Spinal cord (tissue), 10 donors: Measurements from ENCODE around the gene CSNK1G2. TPM values are rescaled to one million over a fixed set of nuclear protein-coding genes. Genes with fewer than 3 reads are reported as not detected.

Experiments used
- DNase-seq, 6 donors: peaks; one replicate each; pipeline versions ENCODE4 v3.0.0 to v3.0.0-alpha.2; 2013 to 2015; ENCODE audit warnings: low spot score in 6 of 6, low read depth in 4 of 6
- H3K27ac ChIP-seq: one replicate; pipeline ENCODE4 v1.5.1; 2013; ENCODE audit warnings: low read depth, low read length, control low read depth
- H3K27me3 ChIP-seq: one replicate; pipeline ENCODE4 v1.6.1; 2013; ENCODE audit warnings: low read length; ENCODE audit not compliant: control insufficient read depth, insufficient read depth
- H3K36me3 ChIP-seq: one replicate; pipeline ENCODE4 v1.6.1; 2013; ENCODE audit warnings: low read length; ENCODE audit not compliant: control insufficient read depth, insufficient read depth
- H3K4me1 ChIP-seq: one replicate; pipeline ENCODE4 v1.6.1; 2013; ENCODE audit warnings: low read length; ENCODE audit not compliant: control insufficient read depth, insufficient read depth
- H3K4me3 ChIP-seq: one replicate; pipeline ENCODE4 v1.5.1; 2013; ENCODE audit warnings: low read depth, low read length, control low read depth
- H3K9me3 ChIP-seq: one replicate; pipeline ENCODE4 v1.6.1; 2013; ENCODE audit warnings: low read length; ENCODE audit not compliant: control insufficient read depth, insufficient read depth
- WGBS: methylation state at CpG from one replicate; pipeline ENCODE4 v1.1.5; 2013; ENCODE audit warnings: missing lambda C conversion rate; ENCODE audit not compliant: insufficient coverage; 5-methylcytosine and 5-hydroxymethylcytosine counted together
- polyA plus RNA-seq, 2 donors: library from polyadenylated mRNA; unstranded; fragments of 120-200 nt; gene quantifications; one replicate each; pipeline ENCODE4 v1.2.1, GENCODE V29; 2013; ENCODE audit not compliant: insufficient read length in 2 of 2
- total RNA-seq, 2 donors: library from RNA; depleted of rRNA in 1 of 2; stranded (reverse); fragments of 120-200 nt in 1 of 2; fragments of >200 nt in 1 of 2; gene quantifications; one replicate each; pipeline versions ENCODE4 v1.2.3 to v1.2.4, GENCODE V29; 2013 to 2014
- donor health status: healthy.

Gene CSNK1G2
- total and polyA plus RNA-seq, 4 donors = 27.8 to 65.6 (median 53.9) TPM

DNA sequence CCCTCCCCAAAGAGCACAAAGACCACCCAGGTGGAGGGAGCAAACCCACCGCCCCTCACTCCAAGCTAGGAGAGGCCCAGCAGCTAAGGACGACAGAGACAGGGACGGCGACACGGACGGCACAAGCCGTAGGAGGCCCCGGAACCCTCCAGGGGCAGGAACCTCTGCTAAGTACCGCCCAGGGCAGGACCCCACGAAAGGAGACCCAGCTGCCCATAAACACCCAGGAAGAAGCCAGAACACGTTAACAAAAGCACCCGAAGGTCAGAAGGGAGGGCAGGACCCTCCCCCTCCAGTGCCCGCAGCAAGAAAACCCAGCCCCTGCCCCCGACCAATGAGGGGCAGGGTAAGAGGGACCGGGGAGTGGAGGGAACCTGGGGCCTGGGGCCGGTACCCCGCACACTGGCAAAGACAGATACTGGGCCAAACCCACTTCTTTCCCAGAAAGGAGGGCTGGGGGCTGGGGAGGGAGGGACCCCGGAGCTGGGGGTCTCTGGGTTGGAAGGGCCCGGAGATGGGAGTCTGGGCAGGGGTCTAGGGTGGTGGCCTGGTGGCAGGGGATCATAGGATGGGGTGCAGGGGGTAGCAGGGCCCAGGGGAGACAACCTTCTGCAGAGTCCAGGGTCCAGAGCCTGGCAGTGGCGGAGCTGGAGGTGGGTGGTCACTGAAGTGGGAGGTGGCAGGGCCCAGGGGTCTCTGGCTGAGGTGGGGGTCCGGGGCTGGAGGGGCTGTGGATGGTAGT is 72.1 kb downstream of the CSNK1G2 start:
- Histone ChIP-seq H3K36me3 (peaks cover 46% of the 10 kb centered on the region), H3K4me1 (peaks cover 33% of the 10 kb centered on the region), H3K27me3 (no peaks in the 10 kb centered on the region), H3K4me3 (no peak overlapping the region), H3K9me3 (no peaks in the 10 kb centered on the region), H3K27ac (no peak overlapping the region)
- DNase-seq = no peak
- 65% methylated on average over 14 of the region's 21 CpGs for WGBS

DNA sequence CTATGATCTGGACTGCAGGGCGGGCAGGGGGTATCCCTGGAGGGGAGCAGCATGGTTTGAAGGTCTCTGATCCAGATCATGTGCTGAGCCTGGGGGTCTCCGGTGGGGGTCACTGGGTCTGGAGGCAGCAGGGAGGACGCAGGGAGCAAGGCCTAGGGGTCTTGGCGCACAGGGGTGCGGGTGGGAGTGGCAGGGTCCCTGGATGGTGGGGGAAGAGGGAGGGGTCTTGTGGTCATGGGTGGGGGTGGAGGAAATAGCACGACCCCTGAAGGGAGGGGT is 72.7 kb downstream of the CSNK1G2 start:
- Histone ChIP-seq H3K27ac (no peak overlapping the region), H3K36me3 (peaks cover 46% of the 10 kb centered on the region), H3K4me3 (no peak overlapping the region), H3K27me3 (no peaks in the 10 kb centered on the region), H3K4me1 (peaks cover 33% of the 10 kb centered on the region), H3K9me3 (no peaks in the 10 kb centered on the region)
- no peak for DNase-seq
- 80% methylated on average over 6 of the region's 6 CpGs for WGBS

DNA sequence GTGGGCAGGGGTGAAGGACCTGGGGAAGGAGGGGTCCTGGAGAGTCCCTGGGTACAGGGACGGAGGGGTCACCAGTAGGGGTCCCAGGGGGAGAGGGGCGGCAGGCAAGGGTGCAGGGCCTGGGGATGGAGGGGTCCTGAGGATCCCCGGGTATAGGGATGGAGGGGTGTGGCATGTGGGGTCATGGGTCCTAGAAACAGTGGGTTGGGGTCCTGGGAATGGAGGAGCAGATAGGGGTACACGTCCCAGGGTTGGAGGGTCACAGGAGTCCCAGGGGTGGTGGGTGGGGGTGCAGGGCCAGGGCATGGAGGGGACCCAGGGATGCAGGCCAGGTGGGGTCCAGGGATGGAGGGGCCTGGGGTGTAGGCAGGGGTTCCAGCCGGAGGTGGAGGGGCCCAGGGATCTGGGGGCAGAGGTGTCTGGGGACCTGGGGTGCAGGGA is 73.2 kb downstream of the CSNK1G2 start:
- Histone ChIP-seq H3K27ac (no peak overlapping the region), H3K36me3 (peaks cover 46% of the 10 kb centered on the region), H3K9me3 (no peaks in the 10 kb centered on the region), H3K4me3 (peak overlapping the region; percentile 53), H3K27me3 (no peaks in the 10 kb centered on the region), H3K4me1 (peaks cover 33% of the 10 kb centered on the region)
- no peak for DNase-seq
- 74% methylated on average over 4 of the region's 5 CpGs for WGBS

DNA sequence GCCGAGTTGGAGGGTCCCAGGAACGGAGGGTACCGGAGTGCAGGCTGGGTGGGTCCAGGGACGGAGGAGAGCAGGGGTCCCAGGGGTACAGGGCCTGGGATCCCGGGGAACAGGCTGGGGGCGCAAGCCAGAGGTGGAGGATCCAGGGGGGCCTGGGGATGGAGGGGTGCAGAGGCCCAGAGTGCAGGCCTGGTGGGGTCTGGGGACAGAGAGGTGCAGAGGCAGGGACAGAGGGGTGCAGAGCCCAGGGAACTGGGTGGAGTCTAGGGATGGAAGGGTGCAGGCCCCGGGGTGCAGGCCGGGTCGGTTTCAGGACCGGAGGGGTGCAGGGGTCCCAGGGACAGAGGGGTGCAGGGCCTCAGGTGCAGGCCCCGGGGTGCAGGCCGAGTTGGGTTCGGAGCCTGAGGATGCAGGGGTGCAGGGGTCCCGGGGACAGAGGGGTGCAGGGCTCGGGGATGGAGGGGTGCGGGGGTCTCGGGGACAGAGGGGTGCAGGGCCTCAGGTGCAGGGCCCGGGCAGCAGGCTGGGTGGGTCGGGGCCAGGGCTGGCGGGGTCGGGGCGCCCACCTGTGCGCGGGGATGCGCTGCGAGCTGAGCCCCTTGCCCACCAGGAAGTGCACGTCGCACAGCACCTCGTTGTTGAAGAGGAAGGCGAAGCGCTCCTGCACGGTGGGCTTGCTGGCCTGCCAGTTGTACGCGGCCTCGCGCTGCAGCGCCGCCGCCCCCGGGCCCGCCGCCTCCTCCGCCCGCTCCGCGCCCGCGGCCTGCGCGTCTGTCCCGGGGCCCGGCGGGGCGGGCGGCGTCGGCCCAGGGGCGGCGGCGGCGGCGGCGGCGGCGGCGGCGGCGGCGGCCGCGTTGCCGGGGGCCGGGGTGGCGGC is 74.0 kb downstream of the CSNK1G2 start:
- Histone ChIP-seq H3K36me3 (peaks cover 45% of the 10 kb centered on the region), H3K9me3 (no peaks in the 10 kb centered on the region), H3K4me1 (peaks cover 41% of the 10 kb centered on the region), H3K27ac (no peak overlapping the region), H3K27me3 (no peaks in the 10 kb centered on the region), H3K4me3 (peak overlapping the region; percentile 53)
- 10% methylated on average over 64 of the region's 74 CpGs for WGBS
- peak in 2 of 6 donors; percentile 42 to 47 for DNase-seq

DNA sequence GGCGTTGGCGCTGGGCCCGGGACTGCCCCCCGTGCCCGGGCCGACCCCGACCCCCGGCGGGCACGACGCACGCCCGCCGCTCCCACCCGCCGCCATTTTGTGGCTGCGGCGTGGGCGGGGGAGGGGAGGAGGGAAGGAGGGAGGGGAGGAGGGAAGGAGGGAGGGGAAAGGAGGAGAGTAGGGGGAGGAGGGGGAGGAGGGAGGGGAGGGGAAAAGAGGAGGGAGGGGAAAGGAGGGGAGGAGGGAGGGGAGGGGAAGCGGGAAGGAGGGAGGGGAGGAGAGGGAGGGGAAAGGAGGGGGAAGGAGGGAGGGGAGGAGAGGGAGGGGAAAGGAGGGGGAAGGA is 74.6 kb downstream of the CSNK1G2 start, which contains the start of gene BTBD2:
Gene BTBD2 (minus strand): TSS at position 107 of the 343 bp plus-strand sequence. CDS start 11 bp downstream, at position 96.
- DNase-seq = peak in 5 of 6 donors; percentile 59 to 93 (median 74)
- WGBS = no CpG with 5 or more reads among the region's 20 CpGs

DNA sequence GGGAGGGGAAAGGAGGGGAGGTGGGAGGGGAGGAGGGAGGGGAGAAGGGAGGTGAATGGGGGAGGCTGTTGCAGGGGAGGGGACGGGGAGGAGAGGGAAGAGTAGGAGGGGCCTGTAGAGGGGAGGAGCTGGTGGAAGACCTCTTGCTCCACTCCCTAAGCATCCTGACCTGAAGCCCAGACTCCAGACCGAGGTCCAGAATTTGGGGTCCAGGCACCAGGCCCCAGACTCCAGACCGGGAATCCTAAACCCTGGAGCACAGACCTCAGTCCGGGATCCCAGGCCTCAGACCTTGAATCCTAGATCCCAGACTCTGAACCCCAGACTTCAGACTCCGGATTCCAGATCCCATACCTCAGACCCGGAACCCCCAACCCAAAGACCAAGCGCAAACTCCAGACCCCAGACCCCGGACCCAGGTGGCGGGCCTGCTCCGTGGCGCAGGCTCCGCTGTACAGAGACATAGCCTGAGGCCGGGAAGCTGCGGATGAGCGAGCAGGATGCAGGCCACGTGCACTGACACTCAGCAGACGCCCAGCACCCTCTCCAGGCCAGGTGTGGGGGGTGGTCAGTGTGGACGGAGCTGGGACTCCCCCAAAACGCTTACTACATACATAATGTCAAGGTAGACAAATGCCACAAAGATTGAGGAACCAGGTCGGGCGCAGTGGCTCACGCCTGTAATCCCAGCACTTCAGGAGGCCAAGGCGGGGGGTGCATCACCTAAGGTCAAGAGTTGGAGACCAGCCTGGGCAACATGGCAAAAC is 75.3 kb downstream of the CSNK1G2 start:
- WGBS = 69% methylated on average over 14 of the region's 23 CpGs
- no peaks in the 10 kb centered on the region for H3K9me3 ChIP-seq
- peak overlapping the region; percentile 76 for H3K27ac ChIP-seq
- H3K36me3 ChIP-seq = peaks cover 32% of the 10 kb centered on the region
- peaks cover 42% of the 10 kb centered on the region for H3K4me1 ChIP-seq
- H3K4me3 ChIP-seq = peak overlapping the region; percentile 52
- no peaks in the 10 kb centered on the region for H3K27me3 ChIP-seq
- peak in 5 of 6 donors; percentile 27 to 93 (median 66) for DNase-seq

More for the DNA sequence above, 74.6 kb downstream of the CSNK1G2 start, which contains the start of gene BTBD2:
- peaks cover 42% of the 10 kb centered on the region for H3K4me1 ChIP-seq
- H3K4me3 ChIP-seq = peak within 1 kb of the TSS; percentile 53
- H3K36me3 ChIP-seq = peaks cover 39% of the 10 kb centered on the region
- no peaks in the 10 kb centered on the region for H3K27me3 ChIP-seq
- no peaks in the 10 kb centered on the region for H3K9me3 ChIP-seq
- H3K27ac ChIP-seq = peak within 1 kb of the TSS; percentile 76

DNA sequence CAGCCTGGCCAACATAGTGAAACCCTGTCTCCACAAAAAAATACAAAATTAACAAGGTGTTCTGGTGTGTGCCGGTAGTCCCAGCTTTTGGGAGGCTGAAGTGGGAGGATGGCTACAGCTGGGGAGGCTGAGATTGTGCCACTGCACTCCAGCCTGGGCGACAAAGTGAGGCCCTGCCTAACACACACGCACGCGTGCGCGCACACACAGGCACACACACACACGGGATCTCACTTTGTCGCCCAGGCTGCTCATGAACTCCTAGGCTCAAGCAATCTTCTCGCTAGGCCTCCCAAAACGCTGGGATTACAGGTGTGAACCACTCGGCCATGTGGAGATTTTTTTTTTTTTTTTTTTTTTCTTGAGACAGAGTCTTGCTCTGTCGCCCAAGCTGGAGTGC is 77.8 kb downstream of the CSNK1G2 start:
- Histone ChIP-seq H3K36me3 (peaks cover 10% of the 10 kb centered on the region), H3K4me1 (peaks cover 28% of the 10 kb centered on the region), H3K27ac (no peak overlapping the region), H3K9me3 (no peaks in the 10 kb centered on the region), H3K4me3 (no peak overlapping the region), H3K27me3 (no peaks in the 10 kb centered on the region)
- DNase-seq = no peak
- 95% methylated on average over 8 of the region's 13 CpGs for WGBS

DNA sequence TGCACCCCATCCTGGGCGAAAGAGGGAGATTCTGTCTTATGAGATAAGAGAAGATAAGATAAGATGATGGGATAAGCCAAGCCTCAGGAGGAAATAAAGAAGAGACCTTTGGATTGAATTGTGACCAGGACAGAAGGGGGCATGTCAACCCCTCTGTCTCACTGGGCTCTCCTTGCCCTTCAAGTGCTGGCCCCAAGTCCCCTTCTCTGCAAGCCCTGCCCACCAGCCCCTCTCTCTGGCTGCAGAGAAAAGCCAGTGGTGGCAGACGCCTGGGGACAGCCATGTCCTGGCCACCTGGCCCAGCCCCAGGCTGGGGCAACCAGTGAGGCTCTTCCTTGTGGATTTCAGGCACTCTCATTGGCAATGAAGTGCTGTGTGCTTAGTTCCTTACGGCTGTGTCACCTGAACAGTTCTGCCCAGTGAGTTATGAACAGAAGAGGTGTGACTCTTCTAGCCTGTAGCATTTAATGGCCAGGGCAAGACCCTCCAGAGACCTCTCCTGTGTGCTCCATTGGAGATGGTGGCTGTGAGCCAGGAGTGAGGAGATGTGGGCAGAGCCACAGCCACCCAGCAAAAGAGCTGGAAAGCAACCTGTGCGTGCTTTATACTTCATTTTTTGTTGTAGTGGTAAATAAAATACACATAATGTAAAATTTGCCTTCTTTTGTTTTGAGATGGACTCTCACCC is 80.6 kb downstream of the CSNK1G2 start:
- WGBS = 52% methylated on average over 2 of the region's 4 CpGs
- H3K27ac ChIP-seq = no peak overlapping the region
- DNase-seq = no peak
- H3K36me3 ChIP-seq = no peaks in the 10 kb centered on the region
- no peaks in the 10 kb centered on the region for H3K27me3 ChIP-seq
- H3K4me1 ChIP-seq = peaks cover 10% of the 10 kb centered on the region
- H3K4me3 ChIP-seq = no peak overlapping the region
- H3K9me3 ChIP-seq = no peaks in the 10 kb centered on the region

DNA sequence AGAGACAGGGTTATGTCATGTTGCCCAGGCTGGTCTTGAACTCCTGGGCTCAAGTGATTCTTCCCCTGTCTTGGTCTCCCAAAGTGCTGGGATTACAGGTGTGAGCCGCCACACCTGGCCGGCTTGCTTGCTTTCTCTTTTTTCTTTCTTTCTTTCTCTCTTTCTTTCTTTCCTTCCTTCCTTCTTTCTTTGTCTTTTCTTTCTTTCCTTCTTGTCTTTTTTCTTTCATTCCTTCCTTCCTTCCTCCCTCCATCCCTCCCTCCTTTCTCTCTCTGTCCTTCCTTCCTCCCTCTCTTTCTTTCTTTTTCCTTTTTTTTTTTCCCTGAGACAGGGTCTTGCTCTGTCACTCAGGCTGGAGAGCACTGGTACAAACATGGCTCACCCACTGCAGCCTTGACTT is 81.3 kb downstream of the CSNK1G2 start:
- H3K9me3 ChIP-seq = no peaks in the 10 kb centered on the region
- DNase-seq = no peak
- 96% methylated on average over 2 of the region's 2 CpGs for WGBS
- no peaks in the 10 kb centered on the region for H3K36me3 ChIP-seq
- no peak overlapping the region for H3K27ac ChIP-seq
- H3K4me3 ChIP-seq = no peak overlapping the region
- no peaks in the 10 kb centered on the region for H3K27me3 ChIP-seq
- peaks cover 8% of the 10 kb centered on the region for H3K4me1 ChIP-seq
